Measurements from ENCODE around the gene TMEM184B.

Gene TMEM184B

GRCh38 chr22:38207898-38208432 lies 64.8 kb downstream of the TMEM184B start:
- no peak for DNase-seq (ENCODE audit: low read depth in 2 of 3, low spot score in 1 of 3)

GRCh38 chr22:38205261-38206128 lies 67.3 kb downstream of the TMEM184B start:
- DNase-seq (ENCODE audit: low read depth in 2 of 3, low spot score in 1 of 3), result no peak

- no peak for DNase-seq (ENCODE audit: low read depth in 2 of 3, low spot score in 1 of 3)
Observed at GRCh38 chr22:38204784-38205183, 68.0 kb downstream of the TMEM184B start.

GRCh38 chr22:38203855-38204514 lies 68.8 kb downstream of the TMEM184B start:
- DNase-seq (ENCODE audit: low read depth in 2 of 3, low spot score in 1 of 3), result no peak

GRCh38 chr22:38203090-38203810 lies 69.6 kb downstream of the TMEM184B start:
- DNase-seq (ENCODE audit: low read depth in 2 of 3, low spot score in 1 of 3), result peak in 1 of 3 donors; percentile 16

- DNase-seq (ENCODE audit: low read depth in 2 of 3, low spot score in 1 of 3), result peak in 1 of 3 donors; percentile 50
Observed at GRCh38 chr22:38202437-38203089, 70.2 kb downstream of the TMEM184B start.

GRCh38 chr22:38201711-38202436 lies 70.9 kb downstream of the TMEM184B start, which contains the start of gene MAFF:
MAFF (plus strand) TSS chr22:38201994; CDS start chr22:38213854, 11,860 bp downstream.
- DNase-seq (ENCODE audit: low read depth in 2 of 3, low spot score in 1 of 3), result peak; percentile 89 to 92 (median 91)

GRCh38 chr22:38201371-38201710 lies 71.5 kb downstream of the TMEM184B start:
- DNase-seq (ENCODE audit: low read depth in 2 of 3, low spot score in 1 of 3), result no peak

GRCh38 chr22:38199826-38200559 lies 72.8 kb downstream of the TMEM184B start:
- DNase-seq (ENCODE audit: low read depth in 2 of 3, low spot score in 1 of 3), result no peak

- DNase-seq (ENCODE audit: low read depth in 2 of 3, low spot score in 1 of 3), result no peak
Observed at GRCh38 chr22:38196791-38197419, 75.9 kb downstream of the TMEM184B start.

- no peak for DNase-seq (ENCODE audit: low read depth in 2 of 3, low spot score in 1 of 3)
Observed at GRCh38 chr22:38193580-38193979, 79.2 kb downstream of the TMEM184B start.

- no peak for DNase-seq (ENCODE audit: low read depth in 2 of 3, low spot score in 1 of 3)
Observed at GRCh38 chr22:38192475-38192863, 80.3 kb downstream of the TMEM184B start.

- DNase-seq (ENCODE audit: low read depth in 2 of 3, low spot score in 1 of 3), result no peak
Observed at GRCh38 chr22:38191731-38192474, 80.9 kb downstream of the TMEM184B start.

GRCh38 chr22:38191055-38191454 lies 81.8 kb downstream of the TMEM184B start:
- DNase-seq (ENCODE audit: low read depth in 2 of 3, low spot score in 1 of 3), result no peak

GRCh38 chr22:38190581-38190980 lies 82.2 kb downstream of the TMEM184B start:
- no peak for DNase-seq (ENCODE audit: low read depth in 2 of 3, low spot score in 1 of 3)

GRCh38 chr22:38189104-38189503 lies 83.7 kb downstream of the TMEM184B start:
- no peak for DNase-seq (ENCODE audit: low read depth in 2 of 3, low spot score in 1 of 3)

GRCh38 chr22:38187413-38188212 lies 85.2 kb downstream of the TMEM184B start:
- no peak for DNase-seq (ENCODE audit: low read depth in 2 of 3, low spot score in 1 of 3)

GRCh38 chr22:38186429-38186828 lies 86.4 kb downstream of the TMEM184B start:
- no peak for DNase-seq (ENCODE audit: low read depth in 2 of 3, low spot score in 1 of 3)
